ENCODE data around the gene COX15. TPM values are rescaled to one million over a fixed set of nuclear protein-coding genes. Genes with fewer than 3 reads are reported as not detected.
"Not testable (repeated sequence)": the region's sequence is repeated elsewhere in the genome, so short reads cannot be mapped to it uniquely, and the experiment has no call there.

COX15 gene
- total and polyA plus RNA-seq, 2 experiments from 2014 or later, result 33.0 to 33.8 TPM

GRCh38 chr10:99740933-99741559 is 9.1 kb upstream of the COX15 start:
- no peak overlapping the region for H3K27ac ChIP-seq
- peaks cover 71% of the 10 kb centered on the region for H3K36me3 ChIP-seq
- no peak for DNase-seq (ENCODE audit: low read depth in 1 of 2, low spot score in 1 of 2)
- no peak overlapping the region for H3K4me3 ChIP-seq
- H3K4me1 ChIP-seq (ENCODE audit: low read depth), result no peaks in the 10 kb centered on the region
- H3K27me3 ChIP-seq, result no peaks in the 10 kb centered on the region
- peaks cover 2% of the 10 kb centered on the region for H3K9me3 ChIP-seq (ENCODE audit: low read depth)
- no peak for TF ChIP-seq CTCF (IDR thresholded peaks at IDR 0.05; ENCODE audit: low read depth, low read length)

GRCh38 chr10:99740260-99740659 is 8.3 kb upstream of the COX15 start:
- no peak overlapping the region for H3K27ac ChIP-seq
- no peak overlapping the region for H3K4me3 ChIP-seq
- no peaks in the 10 kb centered on the region for H3K4me1 ChIP-seq (ENCODE audit: low read depth)
- TF ChIP-seq CTCF (IDR thresholded peaks at IDR 0.05; ENCODE audit: low read depth, low read length), result no peak
- peaks cover 68% of the 10 kb centered on the region for H3K36me3 ChIP-seq
- DNase-seq (ENCODE audit: low read depth in 1 of 2, low spot score in 1 of 2), result no peak
- no peaks in the 10 kb centered on the region for H3K27me3 ChIP-seq
- peaks cover 2% of the 10 kb centered on the region for H3K9me3 ChIP-seq (ENCODE audit: low read depth)

GRCh38 chr10:99734111-99734510 is 2.2 kb upstream of the COX15 start:
- not testable (repeated sequence) for H3K4me3 ChIP-seq; H3K27me3 ChIP-seq; H3K27ac ChIP-seq; DNase-seq (ENCODE audit: low read depth in 1 of 2, low spot score in 1 of 2); H3K9me3 ChIP-seq (ENCODE audit: low read depth)
- peaks cover 26% of the 10 kb centered on the region for H3K36me3 ChIP-seq
- peaks cover 15% of the 10 kb centered on the region for H3K4me1 ChIP-seq (ENCODE audit: low read depth)

GRCh38 chr10:99733366-99733765 is 1.4 kb upstream of the COX15 start:
- H3K4me1 ChIP-seq (ENCODE audit: low read depth), result peaks cover 15% of the 10 kb centered on the region
- no peaks in the 10 kb centered on the region for H3K27me3 ChIP-seq
- H3K4me3 ChIP-seq, result peak overlapping the region; percentile 49
- no peak for TF ChIP-seq CTCF (IDR thresholded peaks at IDR 0.05; ENCODE audit: low read depth, low read length)
- H3K27ac ChIP-seq, result no peak overlapping the region
- DNase-seq (ENCODE audit: low read depth in 1 of 2, low spot score in 1 of 2), result peak in 1 of 2 donors; percentile 3
- H3K36me3 ChIP-seq, result peaks cover 19% of the 10 kb centered on the region
- no peaks in the 10 kb centered on the region for H3K9me3 ChIP-seq (ENCODE audit: low read depth)

GRCh38 chr10:99731306-99732032 is 458 bp downstream of the COX15 start:
- Histone ChIP-seq H3K4me1 (ENCODE audit: low read depth) (peaks cover 15% of the 10 kb centered on the region), H3K27me3 (no peaks in the 10 kb centered on the region), H3K4me3 (peak overlapping the region; percentile 49), H3K36me3 (peaks cover 13% of the 10 kb centered on the region), H3K27ac (peak overlapping the region; percentile 63), H3K9me3 (ENCODE audit: low read depth) (no peaks in the 10 kb centered on the region)
- DNase-seq (ENCODE audit: low read depth in 1 of 2, low spot score in 1 of 2), result no peak
- no peak for TF ChIP-seq CTCF (IDR thresholded peaks at IDR 0.05; ENCODE audit: low read depth, low read length)

- peak in 1 of 2 donors; percentile 11 for DNase-seq (ENCODE audit: low read depth in 1 of 2, low spot score in 1 of 2)
- Histone ChIP-seq H3K4me1 (ENCODE audit: low read depth) (peaks cover 15% of the 10 kb centered on the region), H3K4me3 (no peak overlapping the region), H3K27ac (no peak overlapping the region), H3K9me3 (ENCODE audit: low read depth) (no peaks in the 10 kb centered on the region), H3K36me3 (peaks cover 15% of the 10 kb centered on the region), H3K27me3 (no peaks in the 10 kb centered on the region)
- no peak for TF ChIP-seq CTCF (IDR thresholded peaks at IDR 0.05; ENCODE audit: low read depth, low read length)
Measured at GRCh38 chr10:99730026-99730425, 1.9 kb downstream of the COX15 start.
